Measurements from ENCODE around the gene LRMDA. TPM values are rescaled to one million over a fixed set of nuclear protein-coding genes. Genes with fewer than 3 reads are reported as not detected.

Gene LRMDA
- total RNA-seq, 1 donor = under 0.01 TPM

GRCh38 chr10:75572478-75572877, 141.1 kb downstream of the LRMDA start:
- H3K4me3 ChIP-seq (ENCODE audit: low read depth, low read length) = no peak overlapping the region
- DNase-seq (ENCODE audit: low read depth) = no peak
- TF ChIP-seq CTCF (IDR thresholded peaks at IDR 0.05; ENCODE audit: insufficient read depth, low read depth, low read length) = no peak

GRCh38 chr10:75575940-75576339, 144.5 kb downstream of the LRMDA start:
- no peak overlapping the region for H3K4me3 ChIP-seq (ENCODE audit: low read depth, low read length)
- DNase-seq (ENCODE audit: low read depth) = no peak
- TF ChIP-seq CTCF (IDR thresholded peaks at IDR 0.05; ENCODE audit: insufficient read depth, low read depth, low read length) = no peak

DNA sequence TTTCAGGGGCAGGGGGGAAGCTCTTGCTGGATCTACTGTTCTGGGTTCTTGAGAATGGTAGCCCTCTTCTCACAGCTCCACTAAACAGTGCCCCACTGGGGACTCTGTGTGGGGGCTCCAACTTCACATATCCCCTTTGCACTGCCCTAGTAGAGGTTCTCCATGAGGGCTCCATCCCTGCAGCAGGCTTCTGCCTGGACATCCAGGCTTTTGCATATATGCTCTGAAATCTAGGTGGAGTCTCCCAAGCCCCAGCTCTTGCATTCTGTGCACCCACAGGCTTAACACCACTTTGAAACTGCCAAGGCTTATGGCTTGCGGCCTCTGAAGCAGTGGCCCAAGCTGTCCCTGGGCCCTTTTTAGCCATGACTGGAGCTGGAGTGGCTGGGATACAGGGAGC, 150.7 kb downstream of the LRMDA start:
- TF ChIP-seq CTCF (IDR thresholded peaks at IDR 0.05; ENCODE audit: insufficient read depth, low read depth, low read length) = no peak
- no peak overlapping the region for H3K4me3 ChIP-seq (ENCODE audit: low read depth, low read length)
- DNase-seq (ENCODE audit: low read depth) = no peak

GRCh38 chr10:75585294-75585693, 153.9 kb downstream of the LRMDA start:
- no peak for DNase-seq (ENCODE audit: low read depth)
- TF ChIP-seq CTCF (IDR thresholded peaks at IDR 0.05; ENCODE audit: insufficient read depth, low read depth, low read length) = no peak

GRCh38 chr10:75586814-75587213, 155.4 kb downstream of the LRMDA start:
- no peak overlapping the region for H3K4me3 ChIP-seq (ENCODE audit: low read depth, low read length)
- no peak for TF ChIP-seq CTCF (IDR thresholded peaks at IDR 0.05; ENCODE audit: insufficient read depth, low read depth, low read length)
- no peak for DNase-seq (ENCODE audit: low read depth)

More at GRCh38 chr10:75585294-75585693, 153.9 kb downstream of the LRMDA start:
- H3K4me3 ChIP-seq (ENCODE audit: low read depth, low read length) = no peak overlapping the region

DNA sequence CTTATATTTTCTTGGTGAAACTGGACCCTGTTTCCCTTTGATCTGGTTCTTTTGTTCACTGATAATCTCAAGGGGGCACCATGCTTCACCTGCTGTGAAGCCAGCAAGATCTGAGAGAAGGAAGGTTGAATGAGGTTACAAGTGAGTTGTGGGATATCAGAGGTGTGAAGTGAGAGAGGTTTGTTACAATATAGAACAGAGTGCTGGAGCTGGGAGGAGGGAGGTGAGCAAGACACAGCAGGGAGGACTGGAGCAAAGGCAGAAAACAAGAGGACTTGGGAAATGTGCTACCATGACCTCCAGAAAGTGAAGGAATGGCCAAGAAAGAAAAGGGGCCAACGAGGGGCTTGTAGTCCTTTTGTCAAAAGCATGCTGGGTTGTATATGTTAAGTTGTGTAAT, 156.6 kb downstream of the LRMDA start:
- H3K4me3 ChIP-seq (ENCODE audit: low read depth, low read length) = no peak overlapping the region
- DNase-seq (ENCODE audit: low read depth) = no peak
- TF ChIP-seq CTCF (IDR thresholded peaks at IDR 0.05; ENCODE audit: insufficient read depth, low read depth, low read length) = no peak

DNA sequence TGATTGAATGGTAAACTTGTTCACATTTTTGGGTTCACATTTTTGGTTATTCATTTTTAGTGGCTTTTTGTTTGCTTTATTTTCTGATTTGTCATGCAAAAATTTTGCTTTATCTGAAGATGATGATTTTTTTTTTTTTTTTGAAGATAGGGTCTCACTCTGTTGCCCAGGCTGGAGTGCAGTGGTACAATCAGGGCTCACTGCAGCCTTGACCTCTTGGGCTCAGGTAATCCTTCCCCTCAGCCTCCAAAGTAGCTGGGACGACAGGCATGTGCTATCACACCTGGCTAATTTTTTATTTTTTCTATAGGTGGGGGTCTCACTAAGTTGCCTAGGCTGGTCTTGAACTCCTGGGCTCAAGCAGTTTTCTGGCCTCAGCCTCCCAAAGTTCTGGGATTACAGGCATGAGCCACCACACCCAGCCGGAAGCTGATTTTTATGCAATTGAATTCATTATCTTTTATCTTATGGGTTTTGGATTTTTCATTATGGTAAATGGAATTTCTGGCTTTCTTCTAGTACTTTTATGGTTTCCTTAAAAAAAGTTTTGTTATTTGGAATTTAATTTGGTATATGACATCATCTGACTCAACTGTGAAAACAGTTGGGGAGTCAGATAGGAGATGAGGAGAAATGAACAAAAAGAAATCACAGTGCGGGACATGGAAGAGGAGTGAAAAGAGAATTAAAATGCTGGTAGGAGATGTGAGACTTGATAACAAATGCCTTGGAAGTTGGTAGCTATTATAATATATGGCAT, 158.7 kb downstream of the LRMDA start:
- DNase-seq (ENCODE audit: low read depth) = no peak
- no peak overlapping the region for H3K4me3 ChIP-seq (ENCODE audit: low read depth, low read length)
- TF ChIP-seq CTCF (IDR thresholded peaks at IDR 0.05; ENCODE audit: insufficient read depth, low read depth, low read length) = no peak

Measured in fibroblast of villous mesenchyme (primary cell).